A673 (cell line): ENCODE results near the gene LGALS3BP.

Source experiments
- EZH2 ChIP-seq: fragments of 200-600 bp; sonication (generic); IDR thresholded peaks from 2 replicates; pipeline ENCODE4 v1.6.1; 2017; ENCODE audit warnings: borderline replicate concordance, low read depth, mild to moderate bottlenecking, mixed read lengths, antibody characterized with exemption, low read length; ENCODE audit not compliant: poor library complexity, severe bottlenecking
- TF ChIP-seq, protein P1 (sequence below): fragments of 300-800, 200-600 bp; sonication (generic); conservative IDR thresholded peaks from 2 replicates; pipeline ENCODE4 v1.5.1; 2017; ENCODE audit warnings: low read depth, mild to moderate bottlenecking, antibody characterized with exemption, low read length, moderate library complexity, mixed read lengths

DNA sequence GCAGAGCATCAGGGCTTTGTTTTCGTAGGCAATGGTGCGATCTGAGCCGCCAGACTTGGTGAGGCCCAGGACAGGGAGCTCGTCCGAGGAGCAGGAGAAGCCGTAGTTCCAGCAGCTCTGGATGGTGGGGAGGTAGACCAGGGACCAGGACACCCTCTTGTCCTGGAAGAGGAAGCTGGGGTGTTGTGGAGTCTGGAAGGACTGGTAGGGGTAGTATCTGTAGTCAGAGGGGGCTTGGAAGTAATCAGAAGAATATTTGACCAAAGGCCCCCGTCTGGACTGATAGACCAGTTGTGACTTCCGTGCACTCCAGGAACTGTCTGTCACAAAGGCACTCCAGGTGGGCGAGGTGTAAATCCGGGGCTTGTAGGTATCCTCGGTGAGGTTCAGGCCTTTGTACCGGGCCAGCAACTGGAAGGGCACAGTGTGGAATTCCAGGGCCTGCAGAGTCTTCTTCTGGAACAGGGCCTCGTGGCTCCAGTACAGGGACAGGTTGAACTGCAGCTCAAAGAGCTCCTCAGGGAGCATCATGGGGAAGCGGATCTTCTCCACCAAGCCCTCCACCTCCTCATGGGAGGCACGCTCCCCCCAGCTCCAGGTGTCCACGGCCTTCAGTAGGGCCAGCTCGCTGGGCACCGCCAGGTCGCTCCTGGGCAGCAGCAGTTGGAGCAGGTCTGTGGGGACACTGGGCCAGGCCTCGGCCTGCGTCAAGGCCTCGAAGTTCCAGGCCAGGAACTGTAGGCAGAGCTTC lies 7.8 kb downstream of the LGALS3BP start:
- TF ChIP-seq, protein P1, sequence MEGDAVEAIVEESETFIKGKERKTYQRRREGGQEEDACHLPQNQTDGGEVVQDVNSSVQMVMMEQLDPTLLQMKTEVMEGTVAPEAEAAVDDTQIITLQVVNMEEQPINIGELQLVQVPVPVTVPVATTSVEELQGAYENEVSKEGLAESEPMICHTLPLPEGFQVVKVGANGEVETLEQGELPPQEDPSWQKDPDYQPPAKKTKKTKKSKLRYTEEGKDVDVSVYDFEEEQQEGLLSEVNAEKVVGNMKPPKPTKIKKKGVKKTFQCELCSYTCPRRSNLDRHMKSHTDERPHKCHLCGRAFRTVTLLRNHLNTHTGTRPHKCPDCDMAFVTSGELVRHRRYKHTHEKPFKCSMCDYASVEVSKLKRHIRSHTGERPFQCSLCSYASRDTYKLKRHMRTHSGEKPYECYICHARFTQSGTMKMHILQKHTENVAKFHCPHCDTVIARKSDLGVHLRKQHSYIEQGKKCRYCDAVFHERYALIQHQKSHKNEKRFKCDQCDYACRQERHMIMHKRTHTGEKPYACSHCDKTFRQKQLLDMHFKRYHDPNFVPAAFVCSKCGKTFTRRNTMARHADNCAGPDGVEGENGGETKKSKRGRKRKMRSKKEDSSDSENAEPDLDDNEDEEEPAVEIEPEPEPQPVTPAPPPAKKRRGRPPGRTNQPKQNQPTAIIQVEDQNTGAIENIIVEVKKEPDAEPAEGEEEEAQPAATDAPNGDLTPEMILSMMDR = no peak
- no peak for TF ChIP-seq EZH2
